ENCODE results near the gene RIPPLY2. TPM values are rescaled to one million over a fixed set of nuclear protein-coding genes. Genes with fewer than 3 reads are reported as not detected.

Gene RIPPLY2
- total and polyA plus RNA-seq, 2 of the 4 experiments (the other 2 are of a cell fraction) = 0.32 TPM; not detected in 1

GRCh38 chr6:83847179-83847578 lies 6.0 kb upstream of the RIPPLY2 start:
- DNase-seq (no peak), ATAC-seq (ENCODE audit: low read depth) (no peak)
- intact Hi-C loops (cut with micrococcal nuclease) = no loop called here
- H2BK20ac ChIP-seq (ENCODE audit: low read depth, low read length) = no peak overlapping the region
- no peak overlapping the region for H3K4me3 ChIP-seq (ENCODE audit: insufficient read depth, low read depth, low read length)
- no peak overlapping the region for H3K56ac ChIP-seq (ENCODE audit: extremely low read depth, insufficient read depth, low read length)
- no peaks in the 10 kb centered on the region for H3K9me1 ChIP-seq (ENCODE audit: insufficient read depth, low read length)
- H3K27me3 ChIP-seq (ENCODE audit: control insufficient read depth, insufficient read depth, low read length) = no peaks in the 10 kb centered on the region; the same call in 1 of the 2 replicates
- H3K36me3 ChIP-seq (ENCODE audit: control insufficient read depth, insufficient read depth, low read length) = no peaks in the 10 kb centered on the region
- no peak overlapping the region for H2AFZ ChIP-seq (replicated peaks; ENCODE audit: low read length, poor library complexity)
- POLR2A ChIA-PET (ENCODE audit: unreplicated experiment) = no interaction called here
- H3K23ac ChIP-seq (ENCODE audit: low read depth, low read length) = no peak overlapping the region
- dilution Hi-C loops (cut with HindIII; ENCODE audit: low sequenced_read_pairs, unreplicated experiment) = no loop called here
- no peak overlapping the region for H2BK120ac ChIP-seq (ENCODE audit: low read depth, low read length)
- no peak overlapping the region for H4K91ac ChIP-seq (ENCODE audit: insufficient read depth, low read depth, low read length)
- no peak for TF ChIP-seq USF2 (IDR thresholded peaks at IDR 0.05; ENCODE audit: low read depth, low read length)
- TF ChIP-seq CHD1 (IDR thresholded peaks at IDR 0.05; ENCODE audit: low read depth, low read length) = no peak
- no peak for TF ChIP-seq FOS (IDR thresholded peaks at IDR 0.05; ENCODE audit: low read depth, low read length)
- no peak for TF ChIP-seq BHLHE40 (IDR thresholded peaks at IDR 0.05; ENCODE audit: low read depth, low read length)
- no peak for TF ChIP-seq MAZ (IDR thresholded peaks at IDR 0.05; ENCODE audit: borderline replicate concordance, low read depth, low read length)
- no peak for TF ChIP-seq RAD21 (IDR thresholded peaks at IDR 0.05; ENCODE audit: low read length)
- no peak for TF ChIP-seq POLR2A (IDR thresholded peaks at IDR 0.05; ENCODE audit: low read depth, low read length)
- no peak for TF ChIP-seq NFE2L2 (IDR thresholded peaks at IDR 0.05; ENCODE audit: low read depth, low read length)
- no peak for TF ChIP-seq MXI1 (IDR thresholded peaks at IDR 0.05; ENCODE audit: borderline replicate concordance, low read depth, low read length)
- TF ChIP-seq MAFK (IDR thresholded peaks at IDR 0.05; ENCODE audit: low read depth, low read length) = no peak
- no peak for TF ChIP-seq SMC3 (IDR thresholded peaks at IDR 0.05; ENCODE audit: low read depth, low read length)
- H3K9ac ChIP-seq (ENCODE audit: low read depth, low read length) = no peak overlapping the region
- no peak overlapping the region for H3K18ac ChIP-seq (ENCODE audit: low read depth, low read length)
- H3K79me1 ChIP-seq (ENCODE audit: low read depth in 1 of 2, low read length in 2 of 2) = no peaks in the 10 kb centered on the region
- BruUV-seq (replicated peaks) = no TSS peak
- H4K8ac ChIP-seq (ENCODE audit: low read depth in 2 of 2, low read length in 2 of 2) = no peak overlapping the region
- H2AK5ac ChIP-seq (ENCODE audit: low read depth, low read length) = no peak overlapping the region
- no peaks in the 10 kb centered on the region for H4K20me1 ChIP-seq (ENCODE audit: insufficient read depth, low read length)
- no peak overlapping the region for H2BK5ac ChIP-seq (ENCODE audit: low read depth, low read length, poor library complexity, severe bottlenecking)
- H2BK15ac ChIP-seq (ENCODE audit: low read depth, low read length) = no peak overlapping the region
- CTCF ChIA-PET = interaction anchor here (0.7 kb wide), 1 partner anchor 16 kb away, joined by 3 read pairs; no protein-coding TSS in a partner anchor
- H2AK9ac ChIP-seq (replicated peaks; ENCODE audit: low read depth, low read length, poor library complexity) = no peak overlapping the region
- H3K9me3 ChIP-seq (ENCODE audit: control insufficient read depth, insufficient read depth, low read length) = no peaks in the 10 kb centered on the region
- H3K27ac ChIP-seq (ENCODE audit: insufficient read depth, low read length) = no peak overlapping the region
- H3K14ac ChIP-seq (replicated peaks; ENCODE audit: low read depth, low read length) = no peak overlapping the region
- in situ Hi-C loops (cut with MboI; ENCODE audit: low sequenced_read_pairs) = no loop called here
- no peak overlapping the region for H3K4ac ChIP-seq (ENCODE audit: low read depth, low read length)
- H4K5ac ChIP-seq (ENCODE audit: low read depth, low read length) = no peak overlapping the region
- H3K4me1 ChIP-seq (ENCODE audit: control insufficient read depth, insufficient read depth, low read length) = no peaks in the 10 kb centered on the region
- H3K4me2 ChIP-seq (ENCODE audit: low read depth, low read length) = no peak overlapping the region
